ENCODE results near the gene ANKHD1. TPM values are rescaled to one million over a fixed set of nuclear protein-coding genes. Genes with fewer than 3 reads are reported as not detected.

Gene ANKHD1
- total RNA-seq, 1 experiment from 2014 or later = 140 TPM

GRCh38 chr5:140360101-140360500, 41.5 kb upstream of the ANKHD1 start, which contains the start of gene SLC4A9:
Gene SLC4A9, plus strand, starts transcription at chr5:140360194. Its CDS starts 43 bp downstream, at chr5:140360237.
- in situ Hi-C loops (cut with HindIII; ENCODE audit: low pct_unique_long_range_greater_than_20kb, low sequenced_read_pairs) = no loop called here
- Histone ChIP-seq H3K4me1 (ENCODE audit: control insufficient read depth, insufficient read depth, low read length) (no peaks in the 10 kb centered on the region), H3K27ac (ENCODE audit: low read length) (no peak within 1 kb of the TSS), H3K4me3 (ENCODE audit: low read depth in 2 of 2, low read length in 2 of 2) (no peak within 1 kb of the TSS), H3K36me3 (ENCODE audit: control insufficient read depth, insufficient read depth, low read length) (no peaks in the 10 kb centered on the region), H3K27me3 (ENCODE audit: control insufficient read depth, insufficient read depth, low read length) (no peaks in the 10 kb centered on the region), H3K9me3 (ENCODE audit: control insufficient read depth, insufficient read depth, low read depth, low read length) (no peaks in the 10 kb centered on the region)
- no TSS peak for BruUV-seq (replicated peaks)
- DNase-seq (ENCODE audit: low read depth, low spot score) = no peak
- ChIA-PET POLR2A (no interaction called here), CTCF (interaction anchor here (0.5 to 1.2 kb wide), 4 partner anchors 13 to 247 kb away, joined by 3 to 7 read pairs (median 5); no protein-coding TSS in a partner anchor)
- intact Hi-C loops (cut with micrococcal nuclease; ENCODE audit: unreplicated experiment) = no loop called here
- TF ChIP-seq REST (IDR thresholded peaks at IDR 0.05; ENCODE audit: insufficient read depth in 1 of 2, low read depth in 2 of 2, low read length in 1 of 2) (no peak), CTCF (IDR thresholded peaks at IDR 0.05) (no peak), POLR2AphosphoS5 (IDR thresholded peaks at IDR 0.05; ENCODE audit: low read depth, low read length) (no peak), SIN3A (IDR thresholded peaks at IDR 0.05; ENCODE audit: borderline replicate concordance, insufficient read depth, low read depth, low read length) (no peak), TCF7L2 (IDR thresholded peaks at IDR 0.05; ENCODE audit: low read depth, low read length) (no peak)
- ATAC-seq = no peak

GRCh38 chr5:140360681-140361479, 40.8 kb upstream of the ANKHD1 start:
- in situ Hi-C loops (cut with HindIII; ENCODE audit: low pct_unique_long_range_greater_than_20kb, low sequenced_read_pairs) (no loop called here), intact Hi-C loops (cut with micrococcal nuclease; ENCODE audit: unreplicated experiment) (no loop called here)
- H3K4me1 ChIP-seq (ENCODE audit: control insufficient read depth, insufficient read depth, low read length) = no peaks in the 10 kb centered on the region
- H3K27ac ChIP-seq (ENCODE audit: low read length) = no peak overlapping the region
- POLR2A ChIA-PET = no interaction called here
- CTCF ChIA-PET = interaction anchor here (0.5 to 1.2 kb wide), 4 partner anchors 12 to 248 kb away, joined by 3 to 7 read pairs (median 5); no protein-coding TSS in a partner anchor
- no TSS peak for BruUV-seq (replicated peaks)
- no peak overlapping the region for H3K4me3 ChIP-seq (ENCODE audit: low read depth in 2 of 2, low read length in 2 of 2)
- H3K9me3 ChIP-seq (ENCODE audit: control insufficient read depth, insufficient read depth, low read depth, low read length) = no peaks in the 10 kb centered on the region
- H3K36me3 ChIP-seq (ENCODE audit: control insufficient read depth, insufficient read depth, low read length) = no peaks in the 10 kb centered on the region
- no peak for TF ChIP-seq REST (IDR thresholded peaks at IDR 0.05; ENCODE audit: insufficient read depth in 1 of 2, low read depth in 2 of 2, low read length in 1 of 2)
- TF ChIP-seq TCF7L2 (IDR thresholded peaks at IDR 0.05; ENCODE audit: low read depth, low read length) = no peak
- no peak for TF ChIP-seq SIN3A (IDR thresholded peaks at IDR 0.05; ENCODE audit: borderline replicate concordance, insufficient read depth, low read depth, low read length)
- TF ChIP-seq POLR2AphosphoS5 (IDR thresholded peaks at IDR 0.05; ENCODE audit: low read depth, low read length) = no peak
- no peak for TF ChIP-seq CTCF (IDR thresholded peaks at IDR 0.05)
- DNase-seq (ENCODE audit: low read depth, low spot score) (no peak), ATAC-seq (no peak)
- no peaks in the 10 kb centered on the region for H3K27me3 ChIP-seq (ENCODE audit: control insufficient read depth, insufficient read depth, low read length)
